ENCODE results near the gene FYTTD1. TPM values are rescaled to one million over a fixed set of nuclear protein-coding genes. Genes with fewer than 3 reads are reported as not detected.

Gene FYTTD1
- total RNA-seq, 1 donor from 2014 or later: 47.3 TPM

- DNase-seq (ENCODE audit: extremely low read depth, low read depth, low spot score): no peak
Observed at GRCh38 chr3:197791113-197791891, 41.6 kb downstream of the FYTTD1 start, which contains the start of gene LRCH3. Gene LRCH3 (plus strand): TSS chr3:197791254. CDS start chr3:197791279, 25 bp downstream.

- DNase-seq (ENCODE audit: extremely low read depth, low read depth, low spot score): no peak
Observed at GRCh38 chr3:197791892-197792647, 42.4 kb downstream of the FYTTD1 start.

DNA sequence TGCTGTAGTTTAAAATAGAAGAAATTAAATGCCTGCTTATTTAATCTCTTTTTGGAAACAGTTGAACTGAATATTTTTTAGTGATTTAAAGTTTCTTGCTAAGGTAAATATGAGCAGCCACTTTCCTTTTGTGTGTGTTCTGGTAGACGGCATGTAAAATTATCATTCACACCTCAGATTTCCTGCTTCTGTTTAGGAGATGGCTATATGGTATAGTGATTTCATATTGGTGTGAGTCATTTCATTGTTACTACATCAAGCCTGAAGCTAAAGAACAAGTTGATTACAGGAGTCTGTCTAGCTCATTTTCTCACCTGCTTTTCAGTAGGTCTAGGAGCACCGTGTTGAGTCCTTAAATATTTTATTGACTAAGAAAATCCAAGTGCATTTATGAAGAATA, 43.6 kb downstream of the FYTTD1 start:
- no peak for DNase-seq (ENCODE audit: extremely low read depth, low read depth, low spot score)

DNA sequence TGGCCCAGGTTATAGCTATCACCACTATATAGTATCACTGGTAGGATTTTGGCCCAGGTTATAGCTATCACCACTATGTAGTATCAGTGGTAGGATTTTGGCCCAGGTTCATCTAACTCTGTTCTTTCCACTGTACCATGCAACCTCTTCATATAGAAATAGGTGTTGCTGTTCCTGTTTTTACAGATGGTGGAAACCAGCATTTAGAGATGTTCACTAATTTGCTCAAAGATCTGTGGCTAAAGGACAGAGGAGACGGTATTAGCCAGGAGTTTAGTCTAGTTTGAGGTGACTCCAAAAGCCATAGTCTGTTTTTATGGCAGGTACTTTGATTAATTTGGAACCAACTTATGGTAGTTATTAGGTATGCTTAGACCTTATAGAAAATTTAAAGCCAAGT, 44.4 kb downstream of the FYTTD1 start:
- no peak for DNase-seq (ENCODE audit: extremely low read depth, low read depth, low spot score)

DNA sequence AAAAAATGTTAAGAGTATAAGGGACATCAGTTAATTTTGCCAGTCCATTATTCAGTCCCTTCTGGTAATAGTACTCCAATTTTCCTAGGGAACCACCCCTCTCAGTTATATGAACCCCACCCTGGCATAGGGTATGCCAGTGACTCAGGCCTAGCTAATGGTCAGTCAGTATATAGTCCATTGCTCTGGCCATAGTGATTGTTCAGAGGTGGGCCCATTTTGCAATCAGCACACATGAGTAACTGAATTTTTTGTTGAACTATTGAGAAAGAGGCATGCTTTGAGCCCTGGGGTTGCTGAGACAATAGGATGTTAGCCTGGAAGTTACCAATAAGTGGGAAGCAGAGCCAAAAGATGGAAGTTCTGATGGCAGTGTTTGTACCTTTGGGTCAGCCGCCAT, 45.5 kb downstream of the FYTTD1 start:
- DNase-seq (ENCODE audit: extremely low read depth, low read depth, low spot score): no peak

GRCh38 chr3:197796087-197796486, 46.4 kb downstream of the FYTTD1 start:
- no peak for DNase-seq (ENCODE audit: extremely low read depth, low read depth, low spot score)

DNA sequence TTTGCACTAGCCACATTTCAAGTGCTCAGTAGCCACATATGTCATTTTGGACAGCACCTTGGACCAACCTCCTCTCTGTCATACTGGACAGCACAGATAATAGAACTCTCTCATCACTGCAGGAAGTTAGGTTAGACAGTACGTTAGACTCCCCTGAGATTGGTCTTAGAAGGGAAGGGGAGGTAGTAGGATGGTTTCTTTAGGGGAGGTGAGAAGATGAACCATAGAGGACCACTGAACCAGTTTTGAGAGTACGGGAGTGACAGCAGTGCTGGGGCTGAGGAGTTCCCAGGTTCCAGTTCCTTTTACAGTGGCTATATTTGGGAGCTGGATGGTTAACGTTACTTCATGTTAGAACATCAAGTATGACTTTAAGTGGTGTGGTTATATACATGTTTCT, 49.2 kb downstream of the FYTTD1 start:
- DNase-seq (ENCODE audit: extremely low read depth, low read depth, low spot score): no peak

DNA sequence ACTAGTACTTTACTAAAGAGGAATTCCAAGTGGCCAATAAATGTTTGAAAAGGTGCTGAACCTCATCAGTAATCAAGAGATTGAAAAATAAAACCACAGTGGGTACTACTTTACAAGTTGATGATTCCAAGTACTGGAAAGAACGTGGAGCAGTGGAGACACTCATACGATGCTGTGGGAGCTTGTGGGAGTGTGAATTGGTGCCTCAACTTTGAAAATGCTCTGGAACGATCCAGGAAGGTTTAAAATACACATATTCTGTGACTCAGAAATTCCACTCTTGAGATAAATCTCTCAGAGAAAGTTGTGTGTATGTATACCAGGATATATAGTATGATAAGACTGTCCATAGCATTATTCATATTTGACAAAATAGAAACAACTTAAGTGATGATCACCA, 50.7 kb downstream of the FYTTD1 start:
- DNase-seq (ENCODE audit: extremely low read depth, low read depth, low spot score): no peak

- no peak for DNase-seq (ENCODE audit: extremely low read depth, low read depth, low spot score)
Observed at GRCh38 chr3:197801891-197802778, 52.5 kb downstream of the FYTTD1 start.

DNA sequence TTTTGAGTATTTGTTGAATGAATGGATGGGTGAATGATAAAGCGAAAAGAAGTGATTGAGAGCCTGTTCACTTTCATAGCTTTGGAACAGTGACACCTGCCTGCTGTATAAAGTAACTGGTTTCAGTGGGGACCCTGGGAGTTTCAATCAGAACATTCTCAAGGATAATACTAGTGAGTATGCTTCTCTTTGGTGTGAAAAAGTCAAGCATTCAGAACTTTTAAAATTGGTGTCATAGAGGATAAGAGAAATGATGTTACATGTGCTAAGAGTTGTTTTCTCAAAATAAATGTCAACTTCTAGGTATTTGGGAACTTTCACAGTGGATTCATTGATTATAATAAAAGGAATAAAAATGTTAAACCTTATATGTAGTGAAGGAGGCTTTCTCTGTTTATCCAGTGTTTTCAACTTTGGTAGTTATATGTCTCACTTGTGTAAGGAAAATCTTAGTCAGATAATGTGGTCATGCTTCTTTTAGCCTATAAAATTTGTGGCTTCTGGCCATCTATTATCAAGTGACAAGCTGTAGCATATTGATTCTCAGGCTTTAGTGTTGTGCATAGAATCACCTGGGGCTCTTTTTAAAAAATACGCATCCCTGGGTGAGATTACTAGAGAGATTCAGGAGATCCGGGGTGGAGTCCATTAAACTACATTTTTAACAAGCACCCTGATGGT, 53.2 kb downstream of the FYTTD1 start:
- no peak for DNase-seq (ENCODE audit: extremely low read depth, low read depth, low spot score)

DNA sequence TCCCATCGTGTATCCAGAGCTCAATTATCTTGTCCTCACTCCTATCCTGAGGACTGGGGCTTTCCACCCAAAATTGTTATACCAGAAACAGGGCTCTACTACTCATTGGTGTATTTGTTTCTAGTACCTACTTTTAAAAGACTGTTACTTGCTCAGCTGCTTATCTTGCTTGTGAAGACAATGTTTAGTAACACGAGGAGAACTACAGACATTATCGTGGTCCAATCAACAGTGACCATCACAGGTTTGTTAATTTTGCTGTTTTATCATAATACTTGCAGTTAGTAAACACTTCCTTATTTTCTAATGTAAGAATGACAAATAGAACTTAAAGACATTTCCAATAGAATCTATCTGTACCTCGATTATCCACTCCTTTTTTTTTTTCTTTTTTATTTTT, 54.8 kb downstream of the FYTTD1 start:
- DNase-seq (ENCODE audit: extremely low read depth, low read depth, low spot score): no peak

DNA sequence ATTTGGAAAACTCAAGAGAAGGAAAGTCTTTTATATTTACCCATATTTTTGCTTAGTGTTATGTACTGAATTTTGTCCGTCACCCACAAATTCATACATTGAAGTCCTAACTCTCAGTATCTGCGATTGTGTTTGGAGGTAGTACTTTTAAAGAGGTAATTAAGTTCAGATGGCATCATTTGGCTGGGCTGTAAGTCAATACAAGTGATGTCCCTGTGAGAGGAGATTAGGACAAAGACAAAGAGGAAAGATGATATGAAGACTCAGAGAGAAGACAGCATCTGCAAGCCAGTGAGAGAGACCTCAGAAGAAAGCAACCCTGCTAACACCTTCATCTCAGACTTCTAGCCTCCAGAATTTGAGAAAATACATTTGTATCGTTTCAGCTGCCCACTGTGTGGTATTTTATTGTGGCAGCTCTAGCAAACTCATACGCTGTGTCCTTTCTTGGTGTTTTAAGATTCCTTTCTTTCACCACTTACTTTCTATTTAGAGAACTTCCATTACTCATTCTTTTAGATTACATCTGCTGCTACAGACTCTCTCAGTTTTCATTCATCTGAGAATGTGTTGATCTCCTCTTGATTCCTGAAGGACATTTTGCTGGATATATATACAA, 58.4 kb downstream of the FYTTD1 start:
- no peak for DNase-seq (ENCODE audit: extremely low read depth, low read depth, low spot score)

- no peak for DNase-seq (ENCODE audit: extremely low read depth, low read depth, low spot score)
Observed at GRCh38 chr3:197809356-197810020, 59.8 kb downstream of the FYTTD1 start.

- DNase-seq (ENCODE audit: extremely low read depth, low read depth, low spot score): no peak
Observed at GRCh38 chr3:197810901-197811300, 61.2 kb downstream of the FYTTD1 start.

DNA sequence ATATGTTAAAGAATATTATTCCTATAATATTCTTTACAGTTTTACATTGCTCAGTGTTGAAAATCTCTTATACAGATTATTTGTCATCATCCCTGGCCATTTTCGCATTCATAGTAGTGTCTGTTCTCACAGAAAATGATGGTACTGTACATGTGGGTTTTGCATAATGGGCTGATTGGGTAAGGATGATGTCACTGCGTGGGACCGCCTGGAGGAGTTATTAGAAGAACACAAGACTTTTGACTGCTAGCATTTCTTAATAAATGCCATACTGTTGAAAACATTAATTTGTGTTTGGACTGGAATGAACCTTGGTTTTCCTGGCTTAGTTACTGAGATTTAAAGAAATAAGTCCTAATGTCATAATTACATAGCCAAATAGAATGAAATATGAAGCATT, 61.7 kb downstream of the FYTTD1 start:
- DNase-seq (ENCODE audit: extremely low read depth, low read depth, low spot score): no peak

DNA sequence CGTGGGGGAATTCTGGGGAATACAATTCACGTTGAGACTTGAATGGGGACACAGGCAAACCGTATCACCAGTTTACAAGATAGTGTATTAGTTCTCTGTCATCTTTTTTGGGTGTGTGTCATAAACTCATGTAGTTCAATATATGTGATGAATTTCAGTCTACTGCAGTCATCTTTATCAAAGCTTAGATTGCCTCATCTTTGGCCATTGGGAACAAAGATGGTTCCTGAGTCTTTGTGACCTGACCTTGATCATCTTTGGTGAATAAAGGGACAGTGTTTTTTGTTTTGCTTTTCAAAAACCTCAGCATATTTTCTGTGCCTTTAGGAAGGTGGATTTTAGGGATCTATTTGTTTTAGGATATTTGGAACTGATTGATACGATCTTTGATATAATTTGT, 64.7 kb downstream of the FYTTD1 start:
- no peak for DNase-seq (ENCODE audit: extremely low read depth, low read depth, low spot score)

GRCh38 chr3:197820550-197821335, 71.1 kb downstream of the FYTTD1 start:
- no peak for DNase-seq (ENCODE audit: extremely low read depth, low read depth, low spot score)

DNA sequence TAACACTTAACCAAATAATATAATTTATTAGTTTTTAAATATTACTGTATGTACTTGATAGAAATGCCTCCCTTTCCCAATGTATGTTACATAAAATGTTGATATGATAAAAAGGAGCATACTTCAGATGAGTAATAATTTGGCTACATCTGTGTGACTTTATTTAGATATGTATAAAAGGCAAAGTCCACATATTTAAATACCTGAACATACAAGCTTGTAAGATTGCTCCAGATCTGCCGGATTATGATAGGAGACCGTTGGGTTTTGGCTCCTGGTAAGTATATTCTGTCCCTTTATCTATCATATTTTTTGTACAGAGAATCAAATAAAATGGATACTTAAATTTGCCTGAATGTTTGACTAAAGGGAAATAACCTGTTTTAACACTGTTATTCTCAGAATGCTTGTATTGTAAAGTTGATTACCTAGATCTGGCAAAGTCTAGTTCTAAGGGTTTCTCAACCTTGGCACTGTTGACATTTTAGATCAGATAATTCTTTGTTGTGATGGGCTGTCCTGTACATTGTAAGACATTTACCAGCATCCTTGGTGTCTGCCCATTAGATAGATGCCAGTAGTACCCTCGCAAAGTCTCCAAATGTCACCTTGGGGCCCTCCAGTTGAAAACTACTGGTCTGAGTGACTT, 79.8 kb downstream of the FYTTD1 start:
- DNase-seq (ENCODE audit: extremely low read depth, low read depth, low spot score): no peak

All from glomerular endothelial cell (primary cell).